Keratinocyte (primary cell): ENCODE results near the gene DCST2. TPM values are rescaled to one million over a fixed set of nuclear protein-coding genes. Genes with fewer than 3 reads are reported as not detected.

Experiments
- DNase-seq: peaks from one replicate; pipeline ENCODE4 v3.0.0-alpha.2; 2011; ENCODE audit warnings: low read depth, missing footprints, low spot score
- FAIRE-seq: peaks from 2 replicates; lab custom pipeline; 2011; peaks lifted over from hg19 to GRCh38; lab: Jason Lieb, UNC
- H2AFZ ChIP-seq: 2 replicates; pipeline ENCODE4 v1.6.0; 2012; ENCODE audit warnings: low read length, control low read depth, inconsistent platforms; ENCODE audit not compliant: control insufficient read depth
- H3K27ac ChIP-seq: 2 replicates; pipeline ENCODE4 v1.5.1; 2011; ENCODE audit warnings: low read length; ENCODE audit not compliant: control insufficient read depth, insufficient read depth
- H3K27me3 ChIP-seq: 3 replicates; pipeline ENCODE4 v1.6.0; 2011; ENCODE audit warnings: low read length; ENCODE audit not compliant: control insufficient read depth, insufficient read depth; ENCODE audit errors: extremely low read depth
- H3K36me3 ChIP-seq, 2 experiments: 2 replicates in 1 of 2; 3 replicates in 1 of 2; pipeline ENCODE4 v1.5.1; 2011; ENCODE audit warnings: low read length in 2 of 2, mild to moderate bottlenecking in 1 of 2; ENCODE audit not compliant: control insufficient read depth in 2 of 2, insufficient read depth in 2 of 2; ENCODE audit errors: extremely low read depth in 1 of 2
- H3K4me1 ChIP-seq: 3 replicates; pipeline ENCODE4 v1.5.1; 2011; ENCODE audit warnings: low read length; ENCODE audit not compliant: control insufficient read depth, insufficient read depth; ENCODE audit errors: extremely low read depth
- H3K4me2 ChIP-seq: 3 replicates; pipeline ENCODE4 v1.6.0; 2011; ENCODE audit warnings: low read depth, low read length; ENCODE audit not compliant: control insufficient read depth, insufficient read depth; ENCODE audit errors: extremely low read depth
- H3K4me3 ChIP-seq, 3 experiments: fragments of 200-600 bp in 1 of 3; sonication (generic) in 1 of 3; 2 replicates in 2 of 3; 3 replicates in 1 of 3; pipeline ENCODE4 v1.5.1; 2011 to 2016; ENCODE audit warnings: low read length in 3 of 3, mild to moderate bottlenecking in 3 of 3, control low read depth in 2 of 3, inconsistent platforms in 1 of 3, low read depth in 1 of 3, mixed read lengths in 1 of 3, mixed run types in 1 of 3, moderate library complexity in 1 of 3; ENCODE audit not compliant: control insufficient read depth in 2 of 3, insufficient read depth in 2 of 3; ENCODE audit errors: extremely low read depth in 1 of 3
- H3K79me2 ChIP-seq: 2 replicates; pipeline ENCODE4 v1.6.0; 2012; ENCODE audit warnings: low read length; ENCODE audit not compliant: control insufficient read depth, insufficient read depth
- H3K9ac ChIP-seq: 3 replicates; pipeline ENCODE4 v1.6.0; 2011; ENCODE audit warnings: low read length; ENCODE audit not compliant: control insufficient read depth, insufficient read depth; ENCODE audit errors: extremely low read depth
- H3K9me1 ChIP-seq: 3 replicates; pipeline ENCODE4 v1.6.0; 2011; ENCODE audit warnings: low read length; ENCODE audit not compliant: control insufficient read depth, insufficient read depth; ENCODE audit errors: extremely low read depth
- H3K9me3 ChIP-seq: 2 replicates; pipeline ENCODE4 v1.5.1; 2012; ENCODE audit warnings: low read depth, low read length; ENCODE audit not compliant: control insufficient read depth
- H4K20me1 ChIP-seq: 3 replicates; pipeline ENCODE4 v1.6.0; 2011; ENCODE audit warnings: low read length; ENCODE audit not compliant: control insufficient read depth, insufficient read depth; ENCODE audit errors: extremely low read depth
- EZH2 ChIP-seq: IDR thresholded peaks from one replicate; pipeline ENCODE4 v1.6.1; 2012; ENCODE audit warnings: inconsistent platforms, mild to moderate bottlenecking, low read length, moderate library complexity
- dilution Hi-C: fragments of 300-500 bp; cut with MboI; formaldehyde crosslinking; loops from one replicate; pipeline ENCODE4 v1.7.0; 2020; ENCODE audit warnings: low sequenced_read_pairs; ENCODE audit not compliant: extremely low pct_ligation_motif_present
- polyA plus RNA-seq, 5 experiments: library from polyadenylated mRNA; depleted of rRNA in 3 of 5; stranded (reverse) in 3 of 5; stranded (forward) in 1 of 5; unstranded in 1 of 5; fragments of >200 nt; gene quantifications; 1 replicate in 1 of 5; 2 replicates in 3 of 5; 3 replicates in 1 of 5; pipeline versions ENCODE4 v1.2.1 to v1.2.3, GENCODE V29; 2011 to 2012; ENCODE audit warnings: missing spikeins in 2 of 5, low read depth in 1 of 5, low replicate concordance in 1 of 5
- TF ChIP-seq, protein P1 (sequence below), 3 experiments: IDR thresholded peaks in 1 of 3; conservative IDR thresholded peaks in 1 of 3; optimal IDR thresholded peaks in 1 of 3; 2 replicates in 2 of 3; 3 replicates in 1 of 3; pipeline versions ENCODE3 to v1.5.1; 2011; ENCODE audit warnings: low read length in 3 of 3, mild to moderate bottlenecking in 3 of 3, moderate library complexity in 2 of 3, control low read depth in 1 of 3, inconsistent platforms in 1 of 3; ENCODE audit not compliant: insufficient read depth in 2 of 3; ENCODE audit errors: extremely low read depth in 1 of 3

DCST2 gene
- polyA plus RNA-seq, 1 donor (not counting 4 experiments of a cell fraction or from before 2014, with no cell fraction given) = 0.14 TPM

DNA sequence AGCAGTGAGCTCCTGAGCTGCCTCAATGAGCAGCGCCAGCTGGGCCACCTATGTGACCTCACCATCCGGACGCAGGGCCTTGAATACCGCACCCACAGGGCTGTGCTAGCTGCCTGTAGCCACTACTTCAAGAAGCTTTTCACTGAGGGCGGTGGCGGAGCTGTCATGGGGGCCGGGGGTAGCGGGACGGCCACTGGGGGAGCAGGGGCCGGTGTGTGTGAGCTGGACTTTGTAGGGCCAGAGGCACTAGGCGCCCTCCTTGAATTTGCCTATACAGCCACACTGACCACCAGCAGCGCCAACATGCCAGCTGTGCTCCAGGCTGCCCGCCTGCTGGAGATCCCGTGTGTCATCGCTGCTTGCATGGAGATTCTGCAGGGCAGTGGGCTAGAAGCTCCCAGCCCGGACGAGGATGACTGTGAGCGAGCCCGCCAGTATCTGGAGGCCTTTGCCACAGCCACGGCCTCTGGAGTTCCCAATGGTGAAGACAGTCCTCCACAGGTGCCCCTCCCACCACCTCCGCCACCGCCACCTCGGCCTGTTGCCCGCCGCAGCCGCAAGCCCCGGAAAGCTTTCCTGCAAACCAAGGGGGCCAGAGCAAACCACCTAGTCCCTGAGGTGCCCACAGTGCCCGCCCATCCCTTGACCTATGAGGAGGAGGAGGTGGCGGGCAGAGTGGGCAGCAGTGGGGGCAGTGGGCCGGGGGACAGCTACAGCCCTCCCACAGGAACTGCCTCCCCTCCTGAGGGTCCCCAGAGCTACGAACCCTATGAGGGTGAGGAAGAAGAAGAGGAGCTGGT is 18.7 kb downstream of the DCST2 start:
- Histone ChIP-seq H2AFZ (no peak overlapping the region), H3K36me3 (peaks cover 30 to 52% of the 10 kb centered on the region in 2 experiments), H4K20me1 (peaks cover 6% of the 10 kb centered on the region), H3K9ac (no peak overlapping the region), H3K4me1 (peaks cover 58% of the 10 kb centered on the region), H3K79me2 (peaks cover 18% of the 10 kb centered on the region), H3K9me1 (no peaks in the 10 kb centered on the region), H3K4me3 (no peak overlapping the region), H3K27me3 (no peaks in the 10 kb centered on the region), H3K9me3 (no peaks in the 10 kb centered on the region), H3K4me2 (no peak overlapping the region), H3K27ac (no peak overlapping the region)
- TF ChIP-seq, protein P1, sequence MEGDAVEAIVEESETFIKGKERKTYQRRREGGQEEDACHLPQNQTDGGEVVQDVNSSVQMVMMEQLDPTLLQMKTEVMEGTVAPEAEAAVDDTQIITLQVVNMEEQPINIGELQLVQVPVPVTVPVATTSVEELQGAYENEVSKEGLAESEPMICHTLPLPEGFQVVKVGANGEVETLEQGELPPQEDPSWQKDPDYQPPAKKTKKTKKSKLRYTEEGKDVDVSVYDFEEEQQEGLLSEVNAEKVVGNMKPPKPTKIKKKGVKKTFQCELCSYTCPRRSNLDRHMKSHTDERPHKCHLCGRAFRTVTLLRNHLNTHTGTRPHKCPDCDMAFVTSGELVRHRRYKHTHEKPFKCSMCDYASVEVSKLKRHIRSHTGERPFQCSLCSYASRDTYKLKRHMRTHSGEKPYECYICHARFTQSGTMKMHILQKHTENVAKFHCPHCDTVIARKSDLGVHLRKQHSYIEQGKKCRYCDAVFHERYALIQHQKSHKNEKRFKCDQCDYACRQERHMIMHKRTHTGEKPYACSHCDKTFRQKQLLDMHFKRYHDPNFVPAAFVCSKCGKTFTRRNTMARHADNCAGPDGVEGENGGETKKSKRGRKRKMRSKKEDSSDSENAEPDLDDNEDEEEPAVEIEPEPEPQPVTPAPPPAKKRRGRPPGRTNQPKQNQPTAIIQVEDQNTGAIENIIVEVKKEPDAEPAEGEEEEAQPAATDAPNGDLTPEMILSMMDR (optimal IDR thresholded peaks at IDR 0.05 in 1 of 3, IDR thresholded peaks at IDR 0.05 in 1 of 3, conservative IDR thresholded peaks at IDR 0.05 in 1 of 3; ENCODE audit: extremely low read depth in 1 of 3, insufficient read depth in 2 of 3, low read length in 3 of 3) = no peak
- TF ChIP-seq EZH2 = no peak
- no peak for FAIRE-seq
- dilution Hi-C loops = no loop called here
- no peak for DNase-seq

DNA sequence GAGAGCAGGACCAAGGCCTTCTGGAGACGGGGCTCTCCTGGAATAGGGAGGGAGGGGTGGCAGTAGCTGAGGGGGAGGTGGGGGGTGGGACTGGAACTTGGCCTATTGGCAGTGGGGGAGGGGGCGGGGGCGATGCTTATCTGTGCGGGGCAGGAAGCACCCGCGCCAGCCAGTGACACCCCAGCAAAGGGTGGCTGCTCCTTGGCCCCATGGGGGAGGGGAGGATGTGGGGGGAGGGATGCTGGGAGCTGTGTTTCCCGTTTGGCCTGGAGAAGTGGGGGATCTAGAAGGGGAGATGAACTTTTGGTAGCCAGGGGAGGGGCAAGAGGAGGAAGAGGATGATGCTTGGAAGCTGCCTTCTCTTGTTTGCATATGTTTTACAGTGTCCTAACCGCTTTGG is 19.9 kb downstream of the DCST2 start:
- peaks cover 28% of the 10 kb centered on the region for H3K79me2 ChIP-seq
- H3K4me2 ChIP-seq = no peak overlapping the region
- H4K20me1 ChIP-seq = peaks cover 6% of the 10 kb centered on the region
- H3K9me3 ChIP-seq = no peaks in the 10 kb centered on the region
- no peaks in the 10 kb centered on the region for H3K9me1 ChIP-seq
- FAIRE-seq (no peak), DNase-seq (no peak)
- H3K9ac ChIP-seq = no peak overlapping the region
- no peak overlapping the region for H2AFZ ChIP-seq
- no peaks in the 10 kb centered on the region for H3K27me3 ChIP-seq
- no peak for TF ChIP-seq EZH2
- TF ChIP-seq, protein P1 (optimal IDR thresholded peaks at IDR 0.05 in 1 of 3, IDR thresholded peaks at IDR 0.05 in 1 of 3, conservative IDR thresholded peaks at IDR 0.05 in 1 of 3; ENCODE audit: extremely low read depth in 1 of 3, insufficient read depth in 2 of 3, low read length in 3 of 3) = no peak
- H3K27ac ChIP-seq = no peak overlapping the region
- H3K36me3 ChIP-seq = peaks cover 26 to 53% of the 10 kb centered on the region in 2 experiments
- H3K4me3 ChIP-seq = no peak overlapping the region
- H3K4me1 ChIP-seq = peaks cover 69% of the 10 kb centered on the region
- dilution Hi-C loops = no loop called here
